Measurements from ENCODE around the gene SNORC.

The SNORC gene

GRCh38 chr2:232882505-232883115 lies 12.5 kb downstream of the SNORC start:
- DNase-seq (ENCODE audit: low read depth in 1 of 2, low spot score in 1 of 2), result no peak

GRCh38 chr2:232883116-232883721 lies 13.2 kb downstream of the SNORC start:
- no peak for DNase-seq (ENCODE audit: low read depth in 1 of 2, low spot score in 1 of 2)

GRCh38 chr2:232884001-232884421 lies 13.9 kb downstream of the SNORC start:
- DNase-seq (ENCODE audit: low read depth in 1 of 2, low spot score in 1 of 2), result no peak

- DNase-seq (ENCODE audit: low read depth in 1 of 2, low spot score in 1 of 2), result no peak
These were observed 14.6 kb downstream of the SNORC start for GRCh38 chr2:232884549-232885263.

- DNase-seq (ENCODE audit: low read depth in 1 of 2, low spot score in 1 of 2), result no peak
These were observed 15.3 kb downstream of the SNORC start for GRCh38 chr2:232885264-232885961.

GRCh38 chr2:232886176-232886575 lies 16.1 kb downstream of the SNORC start:
- no peak for DNase-seq (ENCODE audit: low read depth in 1 of 2, low spot score in 1 of 2)

GRCh38 chr2:232886632-232887031 lies 16.6 kb downstream of the SNORC start:
- DNase-seq (ENCODE audit: low read depth in 1 of 2, low spot score in 1 of 2), result no peak

GRCh38 chr2:232887171-232887850 lies 17.2 kb downstream of the SNORC start:
- no peak for DNase-seq (ENCODE audit: low read depth in 1 of 2, low spot score in 1 of 2)

- DNase-seq (ENCODE audit: low read depth in 1 of 2, low spot score in 1 of 2), result no peak
These were observed 18.2 kb downstream of the SNORC start for GRCh38 chr2:232888099-232888836.

- DNase-seq (ENCODE audit: low read depth in 1 of 2, low spot score in 1 of 2), result no peak
These were observed 18.9 kb downstream of the SNORC start for GRCh38 chr2:232888839-232889529.

GRCh38 chr2:232889876-232890401 lies 19.9 kb downstream of the SNORC start:
- no peak for DNase-seq (ENCODE audit: low read depth in 1 of 2, low spot score in 1 of 2)

GRCh38 chr2:232890536-232890895 lies 20.5 kb downstream of the SNORC start:
- no peak for DNase-seq (ENCODE audit: low read depth in 1 of 2, low spot score in 1 of 2)

- no peak for DNase-seq (ENCODE audit: low read depth in 1 of 2, low spot score in 1 of 2)
These were observed 21.0 kb downstream of the SNORC start for GRCh38 chr2:232890896-232891601.

- no peak for DNase-seq (ENCODE audit: low read depth in 1 of 2, low spot score in 1 of 2)
These were observed 21.6 kb downstream of the SNORC start for GRCh38 chr2:232891621-232892071.

- no peak for DNase-seq (ENCODE audit: low read depth in 1 of 2, low spot score in 1 of 2)
These were observed 22.2 kb downstream of the SNORC start for GRCh38 chr2:232892221-232892620.

- no peak for DNase-seq (ENCODE audit: low read depth in 1 of 2, low spot score in 1 of 2)
These were observed 22.8 kb downstream of the SNORC start for GRCh38 chr2:232892843-232893242.

- DNase-seq (ENCODE audit: low read depth in 1 of 2, low spot score in 1 of 2), result no peak
These were observed 23.8 kb downstream of the SNORC start for GRCh38 chr2:232893834-232894233.

- DNase-seq (ENCODE audit: low read depth in 1 of 2, low spot score in 1 of 2), result no peak
These were observed 24.2 kb downstream of the SNORC start for GRCh38 chr2:232894251-232894650.

- DNase-seq (ENCODE audit: low read depth in 1 of 2, low spot score in 1 of 2), result no peak
These were observed 24.7 kb downstream of the SNORC start for GRCh38 chr2:232894746-232895145.
